GM18526 (cell line): Measurements from ENCODE around the gene TMPRSS4.

Experiments used
- POLR2A ChIP-seq: IDR thresholded peaks from 3 replicates; pipeline ENCODE4 v1.6.1; 2011; ENCODE audit not compliant: insufficient read length; ENCODE audit errors: extremely low read depth

Gene TMPRSS4

DNA sequence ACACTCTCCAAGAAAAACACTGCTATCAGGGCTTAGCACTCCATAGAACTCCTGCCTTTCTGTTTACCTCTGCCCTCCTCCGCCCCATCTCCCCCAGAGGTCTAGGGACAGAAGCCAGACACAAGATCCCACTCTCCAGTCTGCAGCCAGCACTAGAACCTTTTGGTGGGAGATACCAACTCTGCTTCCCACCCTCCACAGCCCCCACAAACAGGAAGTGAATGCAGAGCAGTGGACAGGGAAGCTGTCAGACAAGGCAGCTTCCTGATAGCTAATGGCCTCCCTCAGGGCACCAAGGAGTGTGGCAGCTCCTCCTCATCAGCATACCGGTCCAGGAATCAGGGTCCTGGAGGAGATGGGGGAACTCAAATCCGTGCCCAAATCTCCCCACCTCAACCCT is 70.6 kb downstream of the TMPRSS4 start:
- no peak for TF ChIP-seq POLR2A

DNA sequence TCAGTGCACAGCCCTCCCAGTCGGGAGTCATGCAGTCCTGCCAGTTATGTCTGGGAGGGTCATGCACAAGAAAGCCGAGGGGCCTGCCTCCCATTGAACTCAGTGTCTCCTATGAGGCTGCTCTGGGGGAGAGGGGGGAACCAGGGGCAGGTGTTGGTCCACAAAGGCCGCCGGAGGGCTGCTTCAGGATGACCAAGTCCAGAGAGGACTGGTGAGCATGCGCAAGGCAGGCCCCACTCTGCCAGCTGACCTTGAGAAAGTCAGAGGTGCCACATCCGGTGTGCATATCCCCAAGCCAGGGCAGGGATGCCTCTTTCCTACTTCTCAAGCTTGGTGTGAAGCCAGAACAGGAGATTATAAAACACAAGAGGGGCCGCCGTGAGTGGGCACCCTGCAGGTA is 71.4 kb downstream of the TMPRSS4 start:
- no peak for TF ChIP-seq POLR2A

DNA sequence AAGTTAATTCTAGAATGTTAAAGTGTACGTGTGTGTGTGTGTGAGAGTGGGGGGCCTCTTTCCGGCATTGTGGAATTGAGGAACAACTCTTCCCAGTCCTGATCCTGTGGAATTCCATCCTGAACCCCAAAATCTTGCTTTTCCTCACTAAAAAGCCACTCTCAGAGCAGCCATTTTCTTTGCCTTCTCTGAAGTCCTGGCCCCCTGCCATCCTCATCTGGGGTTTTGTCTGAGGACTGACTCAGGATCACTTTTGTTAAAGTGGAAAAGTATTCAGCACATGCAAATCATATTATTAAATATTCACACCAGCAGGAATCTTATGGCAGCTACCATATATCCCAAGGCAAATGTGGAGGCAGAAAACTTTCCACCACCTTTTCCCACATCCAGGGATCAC is 72.0 kb downstream of the TMPRSS4 start:
- no peak for TF ChIP-seq POLR2A

DNA sequence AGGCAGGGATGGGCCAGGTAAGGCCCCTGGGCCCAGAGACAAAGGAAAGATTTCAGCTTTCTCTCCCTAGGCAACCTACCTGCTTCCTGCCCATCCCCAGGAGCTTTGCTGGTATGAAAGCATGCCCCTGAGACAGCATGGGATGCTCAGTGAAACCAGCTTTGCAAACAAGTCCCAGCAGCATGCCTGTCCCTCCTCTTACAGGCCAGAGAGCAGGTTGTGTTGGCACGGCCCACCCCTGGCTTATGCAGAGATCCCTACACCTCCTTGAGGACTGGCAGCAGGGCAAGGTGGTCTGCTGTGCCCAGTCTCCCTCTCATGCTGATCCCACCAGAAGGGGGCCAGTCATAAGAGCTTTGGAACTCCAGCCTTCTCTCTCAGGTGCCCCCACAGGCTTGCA is 72.6 kb downstream of the TMPRSS4 start:
- TF ChIP-seq POLR2A: no peak

DNA sequence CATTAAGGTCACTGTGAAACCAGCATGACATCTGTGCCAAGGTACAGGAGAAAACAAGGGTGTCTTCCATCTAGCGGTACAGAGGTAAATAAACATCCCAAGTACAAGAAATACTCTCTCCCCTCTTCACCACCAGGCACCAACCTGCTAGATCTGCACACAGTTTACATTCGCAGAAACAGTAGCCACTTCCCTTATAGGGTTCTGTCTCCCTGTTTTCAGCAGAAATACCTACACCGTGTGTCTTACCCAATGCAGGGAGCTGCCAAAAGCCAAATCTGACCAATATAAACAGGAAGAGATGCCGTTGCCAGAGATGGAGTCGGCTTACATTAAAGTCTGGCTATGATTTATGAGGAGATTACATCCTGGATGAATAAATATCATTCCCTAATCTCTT is 74.6 kb downstream of the TMPRSS4 start:
- no peak for TF ChIP-seq POLR2A

DNA sequence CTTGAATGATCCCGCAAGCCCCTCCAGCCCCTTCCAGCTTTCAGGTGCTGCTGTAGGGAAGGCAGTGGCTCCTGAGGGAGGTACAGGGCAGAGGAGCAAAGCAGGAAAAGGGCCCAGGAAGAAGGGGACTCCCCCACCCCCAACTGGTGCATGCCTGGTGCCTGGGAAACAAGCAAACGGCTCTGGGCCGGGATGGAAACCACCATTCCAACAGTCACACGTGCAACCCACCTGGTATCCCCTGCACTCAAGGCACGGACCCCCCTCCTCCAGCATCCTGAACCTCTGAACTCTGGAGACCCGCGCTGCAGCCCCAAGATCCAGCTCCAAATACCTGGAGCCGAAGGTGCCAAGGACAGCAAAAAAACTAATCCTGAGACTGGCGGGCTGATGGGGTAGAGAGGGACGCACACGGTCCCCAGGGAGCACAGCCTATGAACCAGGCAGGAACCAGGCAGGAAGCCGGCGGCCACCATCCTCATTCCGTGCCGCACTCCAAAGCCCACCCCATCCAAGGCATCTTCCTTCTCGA is 75.2 kb downstream of the TMPRSS4 start:
- no peak for TF ChIP-seq POLR2A

DNA sequence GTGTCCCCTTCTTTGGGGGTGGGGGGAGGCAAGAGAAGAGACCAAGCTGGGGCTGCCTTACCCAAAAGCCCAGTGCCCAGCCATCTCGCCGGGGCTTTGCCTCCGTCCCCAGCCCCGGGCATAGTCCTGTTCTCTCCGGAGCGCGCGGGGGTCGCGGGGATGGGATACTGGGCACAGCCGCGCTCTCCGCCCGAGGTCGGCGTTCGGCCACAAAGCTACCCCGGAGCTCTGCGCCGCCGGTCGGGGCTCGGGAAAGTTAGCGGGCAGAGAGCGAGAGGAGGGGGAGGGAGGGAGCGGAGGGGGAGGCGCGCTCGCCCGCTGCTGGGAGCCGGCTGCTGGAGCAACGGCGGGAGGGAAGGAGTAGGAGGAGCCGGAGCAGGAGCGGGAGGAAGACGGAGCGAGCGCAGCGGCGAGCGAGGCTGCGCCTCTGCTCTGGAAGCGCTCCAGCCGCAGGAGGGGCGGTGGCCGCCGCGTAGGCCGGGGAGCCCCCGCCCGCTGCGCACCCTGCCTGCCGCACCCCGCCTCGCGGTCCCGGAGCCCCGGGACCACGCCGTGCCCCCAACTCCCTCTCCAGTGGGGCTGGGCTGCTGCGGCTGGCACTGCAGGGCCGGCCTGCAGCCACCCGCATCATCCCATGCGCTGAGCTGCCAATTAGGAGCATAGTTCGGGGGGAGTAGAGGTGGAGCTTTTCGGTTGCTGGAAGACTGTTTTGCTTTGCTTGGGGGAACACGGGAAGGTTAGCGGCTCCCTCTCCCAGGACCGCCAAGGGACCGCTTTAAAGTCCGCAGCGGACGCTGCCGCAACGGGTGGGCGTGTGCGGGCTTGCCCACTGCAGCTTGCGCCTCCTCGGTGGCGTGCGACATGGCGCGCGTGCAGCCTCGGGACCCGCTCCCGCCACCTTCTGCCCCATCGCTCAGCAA is 75.9 kb downstream of the TMPRSS4 start, which contains the start of gene SCN4B:
TSS of gene SCN4B (minus strand) at position 272 of the 920 bp plus-strand sequence. CDS start at position 122, 150 bp downstream.
- TF ChIP-seq POLR2A: no peak

DNA sequence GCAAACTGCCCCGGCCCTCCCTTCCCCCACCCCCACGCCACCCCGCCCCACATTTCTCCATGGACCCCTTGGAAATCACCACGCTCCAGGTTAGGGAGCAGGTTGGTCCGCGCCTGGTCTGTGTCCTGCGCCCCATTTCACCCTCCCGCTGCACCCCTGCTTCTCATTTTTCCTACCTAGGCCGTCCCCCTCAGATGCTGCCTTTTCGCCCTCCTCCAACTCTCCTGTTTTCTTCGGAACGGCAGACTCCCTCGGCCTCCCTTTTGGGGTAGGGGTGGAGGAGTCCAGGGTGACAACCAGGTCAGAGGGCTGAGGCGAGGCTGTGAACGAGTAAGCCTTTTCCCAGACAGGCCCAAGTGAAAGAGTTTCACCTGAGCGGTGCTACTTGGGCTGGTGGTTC is 76.6 kb downstream of the TMPRSS4 start:
- no peak for TF ChIP-seq POLR2A

DNA sequence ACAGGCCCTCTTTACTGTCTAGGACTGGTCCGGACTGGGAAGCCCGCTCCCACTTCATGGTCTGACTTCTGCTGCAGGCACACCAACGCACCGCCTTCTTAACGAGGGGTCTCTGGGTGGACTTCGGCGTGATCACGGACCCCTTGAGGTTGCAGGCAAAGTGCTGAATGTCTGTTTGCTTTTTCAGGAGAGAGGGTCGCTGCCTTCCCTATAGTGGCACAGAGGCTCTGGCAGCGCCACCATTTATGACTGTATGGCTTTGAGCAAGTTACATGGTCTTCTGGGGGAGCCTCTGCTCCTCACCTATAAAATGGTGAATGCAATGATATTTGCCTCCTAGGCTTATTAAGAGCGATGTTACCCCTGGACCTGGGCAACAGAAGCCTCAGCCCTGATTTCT is 77.1 kb downstream of the TMPRSS4 start:
- no peak for TF ChIP-seq POLR2A

DNA sequence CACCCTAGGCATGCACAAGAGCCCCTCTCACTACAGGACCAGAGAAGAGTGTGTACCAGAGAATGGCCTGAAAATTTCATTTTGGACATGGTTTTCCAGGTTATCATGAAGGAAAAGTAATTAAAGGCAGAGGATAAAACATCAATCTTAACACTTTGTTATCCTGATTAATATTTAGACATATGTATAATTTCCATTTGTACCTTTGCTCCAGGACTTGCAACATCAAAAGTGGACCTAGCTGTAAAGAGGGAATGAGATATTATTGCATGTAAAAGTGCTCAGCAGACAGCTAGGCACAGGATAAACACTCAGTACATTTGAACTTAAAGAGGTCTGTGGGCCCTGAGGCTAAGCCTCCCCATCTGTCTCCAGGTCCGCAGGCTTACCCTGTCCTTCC is 77.8 kb downstream of the TMPRSS4 start:
- no peak for TF ChIP-seq POLR2A

DNA sequence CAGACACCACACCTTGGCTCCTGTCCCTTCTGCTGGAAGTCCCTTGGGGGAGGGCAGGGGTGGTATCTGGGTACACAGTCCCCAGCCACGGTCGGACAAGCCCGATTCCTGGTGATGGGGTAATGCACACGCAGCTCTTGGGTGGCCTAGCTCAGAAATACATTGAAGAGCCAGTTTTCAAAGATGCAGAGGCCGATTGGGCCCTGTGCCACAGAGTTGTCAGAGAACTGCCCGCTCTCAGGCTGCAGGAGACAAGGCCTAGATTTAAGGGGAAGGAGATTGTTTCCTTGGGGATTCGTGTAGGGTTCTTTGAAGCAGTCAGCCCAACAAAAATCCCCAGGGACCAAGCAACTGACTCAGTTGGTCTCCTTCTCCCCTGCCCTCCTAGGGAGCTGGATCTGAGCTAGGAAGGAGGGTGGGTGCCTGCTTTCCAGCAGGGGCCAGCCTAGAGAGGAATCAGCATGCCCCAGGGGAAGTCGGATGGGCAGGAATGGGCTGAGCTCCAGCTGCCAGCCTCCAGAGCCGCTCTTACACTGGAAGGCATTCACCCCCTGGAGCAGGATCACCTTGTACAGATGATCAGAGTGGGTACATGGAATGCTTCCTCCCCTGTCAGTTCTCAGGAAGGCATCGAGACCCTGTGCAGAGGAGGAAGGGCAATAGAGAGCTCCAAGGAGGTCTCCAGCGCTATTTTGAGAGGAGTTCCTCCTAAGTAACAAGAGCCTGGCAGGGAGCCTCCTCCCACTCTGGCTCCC is 79.1 kb downstream of the TMPRSS4 start:
- no peak for TF ChIP-seq POLR2A

DNA sequence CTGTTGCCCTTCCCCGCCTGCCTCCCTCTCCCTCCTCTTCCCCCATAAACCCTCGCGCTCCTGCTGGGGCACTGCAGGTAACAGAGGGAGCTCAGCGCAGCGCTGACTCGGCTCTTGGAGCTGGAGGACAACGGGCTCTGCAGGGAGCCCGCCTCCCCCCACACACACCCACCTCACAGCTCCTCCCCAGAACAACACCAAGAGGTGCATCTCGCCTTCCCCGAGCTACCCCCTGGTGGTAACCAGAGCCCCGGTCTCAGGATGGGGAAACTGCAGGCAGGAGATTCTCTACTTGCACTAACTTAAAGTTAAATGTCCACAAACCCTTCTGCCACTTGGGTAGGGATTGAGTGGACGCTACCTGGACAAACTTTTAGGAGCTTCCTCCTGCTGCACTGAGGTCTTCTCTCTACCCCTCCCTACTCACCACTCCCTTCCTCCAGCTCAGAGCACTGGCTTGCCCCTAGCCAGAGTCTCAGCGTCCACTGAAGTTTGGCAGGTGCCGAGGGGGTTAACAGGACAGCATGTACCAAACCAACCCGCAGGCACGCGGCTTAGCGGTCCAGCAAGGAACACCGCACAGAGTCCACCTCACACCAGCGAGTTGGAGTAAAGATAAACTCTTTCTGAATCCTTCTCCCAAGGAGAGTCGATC is 79.8 kb downstream of the TMPRSS4 start:
- no peak for TF ChIP-seq POLR2A

DNA sequence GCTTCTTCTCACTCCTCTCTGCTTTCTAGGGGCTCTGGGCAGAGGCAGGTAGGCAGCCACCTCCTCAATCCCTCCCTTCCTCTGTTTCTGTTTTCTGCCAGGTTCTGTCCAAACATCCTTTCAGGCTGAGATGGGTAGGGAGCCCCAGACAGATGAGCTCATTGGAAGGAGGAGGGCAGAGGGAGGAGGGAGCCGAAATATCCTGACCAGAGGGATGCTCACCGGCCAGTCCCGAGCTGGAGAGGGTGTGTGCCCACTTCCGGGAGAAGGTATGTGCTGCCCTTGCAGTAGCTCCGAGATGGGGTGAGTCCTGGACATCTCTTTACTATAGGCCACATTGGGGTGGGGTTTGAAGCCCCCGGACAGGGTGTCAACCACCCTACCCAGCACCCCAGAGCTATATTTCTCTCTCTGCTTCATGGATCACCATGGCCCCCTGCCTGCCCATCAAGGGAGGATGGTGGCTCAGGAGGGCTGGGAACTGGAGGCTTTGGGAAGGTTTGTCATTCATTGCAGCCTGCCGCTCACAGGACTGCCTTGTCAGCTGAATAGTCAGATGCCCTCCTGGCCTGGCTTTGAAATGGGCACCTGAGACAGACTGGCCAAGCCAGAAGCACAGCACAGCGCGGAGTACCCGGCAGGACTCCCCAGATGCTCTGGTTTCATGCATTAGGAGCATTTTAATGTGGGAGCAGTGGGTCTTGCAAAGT is 80.5 kb downstream of the TMPRSS4 start:
- TF ChIP-seq POLR2A: no peak

DNA sequence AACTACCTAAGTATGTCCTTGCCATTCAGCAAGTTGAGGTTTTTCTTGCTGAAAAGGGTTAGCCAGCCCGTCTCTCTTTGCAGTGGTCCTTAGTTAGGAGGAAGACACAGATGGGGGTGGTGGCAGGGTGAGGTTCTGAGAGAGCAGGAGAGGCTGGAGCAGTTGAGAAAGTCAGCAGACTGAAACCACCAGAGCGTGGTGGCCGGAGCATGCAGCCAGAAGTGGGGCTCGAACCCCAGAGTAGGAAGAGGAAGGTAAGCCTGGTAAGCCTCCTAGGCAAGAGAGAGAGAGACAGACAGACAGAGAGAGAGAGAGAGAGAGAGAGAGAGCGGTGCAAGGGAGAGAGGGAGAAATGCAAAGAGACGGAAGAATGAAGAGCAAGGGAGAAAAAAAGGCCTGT is 84.9 kb downstream of the TMPRSS4 start:
- TF ChIP-seq POLR2A: no peak

DNA sequence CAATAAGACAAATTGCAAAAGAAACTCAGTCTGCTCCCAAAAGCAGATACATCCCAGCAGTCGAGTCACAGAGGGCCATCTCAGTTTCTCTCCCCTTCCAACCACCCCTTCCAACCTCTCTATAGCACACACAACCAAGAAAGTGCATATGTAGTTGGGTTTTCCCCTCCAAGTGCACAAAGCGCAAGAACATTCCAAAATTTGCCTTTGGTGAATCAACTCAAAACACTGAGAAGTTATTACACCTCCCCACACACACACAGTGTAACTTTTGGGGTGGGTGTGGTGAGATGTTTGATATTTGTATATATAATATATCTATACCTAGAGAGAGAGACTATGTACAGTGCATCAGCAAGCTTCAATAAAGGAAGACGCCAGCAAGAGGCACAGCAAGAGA is 86.0 kb downstream of the TMPRSS4 start:
- TF ChIP-seq POLR2A: no peak
